Measurements from ENCODE around the gene MED27. TPM values are rescaled to one million over a fixed set of nuclear protein-coding genes. Genes with fewer than 3 reads are reported as not detected.

MED27 gene
- total RNA-seq, 1 experiment from 2014 or later = 38.4 TPM

GRCh38 chr9:131997076-131997475, 82.6 kb downstream of the MED27 start:
- Histone ChIP-seq H3F3A (ENCODE audit: low read length, unreplicated experiment) (no peaks in the 10 kb centered on the region), H3K9me2 (replicated peaks; ENCODE audit: low read length) (no peaks in the 10 kb centered on the region), H3K4me2 (ENCODE audit: low read length) (no peak overlapping the region), H3K4me3 (ENCODE audit: low read length) (no peak overlapping the region), H3K36me3 (ENCODE audit: low read depth, low read length) (peaks cover 4% of the 10 kb centered on the region), H3K79me2 (ENCODE audit: low read length) (peaks cover 40% of the 10 kb centered on the region), H3K27me3 (ENCODE audit: low read length) (no peaks in the 10 kb centered on the region), H3K9ac (ENCODE audit: low read length) (no peak overlapping the region), H3K4me1 (ENCODE audit: insufficient read depth, low read length) (peaks cover 27% of the 10 kb centered on the region), H3K27ac (ENCODE audit: low read length) (no peak overlapping the region), H3K9me3 (ENCODE audit: low read length) (no peaks in the 10 kb centered on the region), H4K20me1 (ENCODE audit: low read length) (no peaks in the 10 kb centered on the region), H2AFZ (ENCODE audit: low read length) (no peak overlapping the region)
- TF ChIP-seq CTCF (conservative IDR thresholded peaks at IDR 0.05; ENCODE audit: low read depth, low read length) (no peak), EZH2 (IDR thresholded peaks at IDR 0.05; ENCODE audit: low read length, unreplicated experiment) (no peak), EZH2phosphoT487 (IDR thresholded peaks at IDR 0.05; ENCODE audit: borderline replicate concordance, low read length) (no peak)
- DNase-seq (no peak), ATAC-seq (no peak)
- ChIA-PET POLR2A (ENCODE audit: unreplicated experiment) (no interaction called here), CTCF (no interaction called here)
- intact Hi-C loops (cut with micrococcal nuclease) = no loop called here
- BruUV-seq (replicated peaks) = no TSS peak

DNA sequence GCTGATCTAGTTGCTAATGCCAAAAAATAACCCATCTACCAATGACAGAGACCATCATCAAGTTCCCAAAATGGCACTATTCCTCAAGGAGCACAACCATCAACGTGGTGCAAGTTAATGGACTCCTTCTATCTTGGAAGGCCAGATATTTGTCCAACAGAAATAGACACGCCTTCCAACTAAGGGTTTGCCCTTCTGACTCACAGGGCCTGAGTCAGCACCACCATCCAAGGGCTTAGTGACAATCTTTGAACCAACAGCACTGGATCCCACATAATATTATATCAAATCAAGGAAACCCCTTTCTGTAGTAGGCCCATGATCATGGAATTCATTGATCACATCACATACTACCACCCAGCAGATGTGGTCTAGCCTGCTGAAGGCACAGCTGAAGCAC, 84.3 kb downstream of the MED27 start:
- Histone ChIP-seq H4K20me1 (ENCODE audit: low read length) (no peaks in the 10 kb centered on the region), H2AFZ (ENCODE audit: low read length) (no peak overlapping the region), H3K9me3 (ENCODE audit: low read length) (no peaks in the 10 kb centered on the region), H3K27me3 (ENCODE audit: low read length) (no peaks in the 10 kb centered on the region), H3K79me2 (ENCODE audit: low read length) (peaks cover 41% of the 10 kb centered on the region), H3F3A (ENCODE audit: low read length, unreplicated experiment) (no peaks in the 10 kb centered on the region), H3K4me1 (ENCODE audit: insufficient read depth, low read length) (peaks cover 25% of the 10 kb centered on the region), H3K36me3 (ENCODE audit: low read depth, low read length) (no peaks in the 10 kb centered on the region; the same call in none of the 2 replicates), H3K27ac (ENCODE audit: low read length) (peak overlapping the region; percentile 39; the same call in 1 of the 2 replicates), H3K4me2 (ENCODE audit: low read length) (no peak overlapping the region), H3K4me3 (ENCODE audit: low read length) (no peak overlapping the region), H3K9ac (ENCODE audit: low read length) (no peak overlapping the region), H3K9me2 (replicated peaks; ENCODE audit: low read length) (no peaks in the 10 kb centered on the region)
- intact Hi-C loops (cut with micrococcal nuclease) = no loop called here
- TF ChIP-seq CTCF (conservative IDR thresholded peaks at IDR 0.05; ENCODE audit: low read depth, low read length) (no peak), EZH2 (IDR thresholded peaks at IDR 0.05; ENCODE audit: low read length, unreplicated experiment) (no peak), EZH2phosphoT487 (IDR thresholded peaks at IDR 0.05; ENCODE audit: borderline replicate concordance, low read length) (no peak)
- POLR2A ChIA-PET (ENCODE audit: unreplicated experiment) = no interaction called here
- peak; percentile 68 for ATAC-seq
- BruUV-seq (replicated peaks) = no TSS peak
- DNase-seq = peak; percentile 55
- CTCF ChIA-PET = no interaction called here

- Histone ChIP-seq H3K4me2 (ENCODE audit: low read length) (no peak overlapping the region), H3K79me2 (ENCODE audit: low read length) (peaks cover 47% of the 10 kb centered on the region), H3K36me3 (ENCODE audit: low read depth, low read length) (no peaks in the 10 kb centered on the region; the same call in none of the 2 replicates), H3K9ac (ENCODE audit: low read length) (no peak overlapping the region), H4K20me1 (ENCODE audit: low read length) (no peaks in the 10 kb centered on the region), H3F3A (ENCODE audit: low read length, unreplicated experiment) (no peaks in the 10 kb centered on the region), H2AFZ (ENCODE audit: low read length) (no peak overlapping the region), H3K9me2 (replicated peaks; ENCODE audit: low read length) (no peaks in the 10 kb centered on the region), H3K4me3 (ENCODE audit: low read length) (no peak overlapping the region), H3K27ac (ENCODE audit: low read length) (no peak overlapping the region), H3K4me1 (ENCODE audit: insufficient read depth, low read length) (peaks cover 17% of the 10 kb centered on the region), H3K9me3 (ENCODE audit: low read length) (no peaks in the 10 kb centered on the region), H3K27me3 (ENCODE audit: low read length) (no peaks in the 10 kb centered on the region)
- intact Hi-C loops (cut with micrococcal nuclease) = no loop called here
- DNase-seq (no peak), ATAC-seq (no peak)
- no peak for TF ChIP-seq EZH2phosphoT487 (IDR thresholded peaks at IDR 0.05; ENCODE audit: borderline replicate concordance, low read length)
- POLR2A ChIA-PET (ENCODE audit: unreplicated experiment) = no interaction called here
- CTCF ChIA-PET = no interaction called here
- BruUV-seq (replicated peaks) = no TSS peak
These were observed 85.1 kb downstream of the MED27 start for GRCh38 chr9:131994364-131995125.
